Measurements from ENCODE around the gene FBLN5.

The FBLN5 gene

GRCh38 chr14:91888641-91889476 is 58.6 kb downstream of the FBLN5 start:
- no peak overlapping the region for H3K4me3 ChIP-seq (ENCODE audit: low read depth in 1 of 5, low read length in 5 of 5)
- H3K27me3 ChIP-seq (ENCODE audit: control insufficient read depth in 5 of 5, insufficient read depth in 4 of 5, low read length in 5 of 5) = no peaks in the 10 kb centered on the region
- H3K4me1 ChIP-seq (ENCODE audit: control insufficient read depth in 5 of 5, insufficient read depth in 5 of 5, low read length in 5 of 5) = peaks cover 7 to 50% (median 42%) of the 10 kb centered on the region in 5 donors
- no peak overlapping the region for H3K9ac ChIP-seq (ENCODE audit: low read length in 5 of 5)
- no peak overlapping the region for H3K27ac ChIP-seq (ENCODE audit: low read depth, low read length)
- no peaks in the 10 kb centered on the region for H3K9me3 ChIP-seq (ENCODE audit: control insufficient read depth in 5 of 5, low read length in 5 of 5)
- H3K36me3 ChIP-seq (ENCODE audit: control insufficient read depth in 5 of 5, insufficient read depth in 5 of 5, low read length in 5 of 5) = peaks cover 0 to 14% (median 5%) of the 10 kb centered on the region in 5 donors

GRCh38 chr14:91886961-91887360 is 60.5 kb downstream of the FBLN5 start:
- Histone ChIP-seq H3K9ac (ENCODE audit: low read length in 5 of 5) (no peak overlapping the region), H3K4me1 (ENCODE audit: control insufficient read depth in 5 of 5, insufficient read depth in 5 of 5, low read length in 5 of 5) (peaks cover 13 to 59% (median 46%) of the 10 kb centered on the region in 5 donors), H3K27me3 (ENCODE audit: control insufficient read depth in 5 of 5, insufficient read depth in 4 of 5, low read length in 5 of 5) (no peaks in the 10 kb centered on the region), H3K27ac (ENCODE audit: low read depth, low read length) (no peak overlapping the region), H3K36me3 (ENCODE audit: control insufficient read depth in 5 of 5, insufficient read depth in 5 of 5, low read length in 5 of 5) (peaks cover 0 to 14% (median 5%) of the 10 kb centered on the region in 5 donors), H3K4me3 (ENCODE audit: low read depth in 1 of 5, low read length in 5 of 5) (no peak overlapping the region), H3K9me3 (ENCODE audit: control insufficient read depth in 5 of 5, low read length in 5 of 5) (no peaks in the 10 kb centered on the region)

DNA sequence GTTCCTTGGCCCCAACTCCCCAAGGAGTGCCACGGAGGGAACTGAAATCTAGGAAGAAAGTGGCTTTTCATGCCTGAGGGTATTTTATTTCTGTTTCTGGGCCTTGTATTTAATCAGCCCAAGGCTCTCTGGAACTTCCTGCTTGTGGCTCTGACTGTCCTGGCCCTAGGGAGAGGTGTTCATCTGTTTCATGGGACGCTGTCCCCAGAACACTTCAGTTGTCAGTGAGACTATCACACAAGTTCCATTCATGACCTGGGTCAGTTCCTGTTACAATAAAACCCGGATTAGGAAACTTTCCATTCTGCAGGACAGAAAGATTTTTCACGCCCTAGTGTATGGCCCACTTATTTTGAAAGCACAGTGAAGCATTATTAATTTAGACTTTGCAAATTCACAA is 61.7 kb downstream of the FBLN5 start:
- H3K9ac ChIP-seq (ENCODE audit: low read length in 5 of 5) = no peak overlapping the region
- H3K4me1 ChIP-seq (ENCODE audit: control insufficient read depth in 5 of 5, insufficient read depth in 5 of 5, low read length in 5 of 5) = peaks cover 13 to 54% (median 42%) of the 10 kb centered on the region in 5 donors
- no peaks in the 10 kb centered on the region for H3K9me3 ChIP-seq (ENCODE audit: control insufficient read depth in 5 of 5, low read length in 5 of 5)
- H3K36me3 ChIP-seq (ENCODE audit: control insufficient read depth in 5 of 5, insufficient read depth in 5 of 5, low read length in 5 of 5) = peaks cover 0 to 18% (median 6%) of the 10 kb centered on the region in 5 donors
- no peaks in the 10 kb centered on the region for H3K27me3 ChIP-seq (ENCODE audit: control insufficient read depth in 5 of 5, insufficient read depth in 4 of 5, low read length in 5 of 5)
- peak overlapping the region; percentile 63 for H3K27ac ChIP-seq (ENCODE audit: low read depth, low read length)
- no peak overlapping the region for H3K4me3 ChIP-seq (ENCODE audit: low read depth in 1 of 5, low read length in 5 of 5)

DNA sequence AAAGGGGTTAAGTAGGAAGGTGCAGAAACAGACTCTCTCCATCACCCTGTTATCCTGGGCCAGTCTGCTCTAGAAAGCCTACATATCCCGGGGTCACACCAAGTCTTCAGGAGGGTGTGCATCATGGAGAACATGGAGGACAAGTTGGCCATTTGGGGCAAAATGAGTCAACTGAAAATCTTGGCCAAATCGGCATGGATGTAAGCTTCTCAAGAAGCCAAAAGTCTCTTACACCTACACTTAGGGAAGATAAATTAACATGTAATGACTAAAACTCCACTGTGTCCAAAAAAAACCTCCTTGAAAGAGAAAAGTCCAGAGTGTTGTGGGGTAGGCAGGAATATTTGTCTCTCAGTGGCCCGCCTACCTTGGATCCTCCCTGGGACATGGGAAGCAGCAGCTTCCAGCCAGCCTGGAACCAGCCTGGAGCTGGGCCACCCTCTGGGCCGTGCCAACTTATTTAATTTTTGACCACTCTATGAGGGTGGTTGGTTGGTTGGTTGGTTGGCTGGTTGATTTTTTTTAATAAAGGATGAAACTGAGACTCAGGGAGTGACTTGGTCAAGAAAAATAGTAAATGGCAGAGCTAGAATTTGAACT is 62.3 kb downstream of the FBLN5 start:
- peaks cover 13 to 48% (median 37%) of the 10 kb centered on the region in 5 donors for H3K4me1 ChIP-seq (ENCODE audit: control insufficient read depth in 5 of 5, insufficient read depth in 5 of 5, low read length in 5 of 5)

DNA sequence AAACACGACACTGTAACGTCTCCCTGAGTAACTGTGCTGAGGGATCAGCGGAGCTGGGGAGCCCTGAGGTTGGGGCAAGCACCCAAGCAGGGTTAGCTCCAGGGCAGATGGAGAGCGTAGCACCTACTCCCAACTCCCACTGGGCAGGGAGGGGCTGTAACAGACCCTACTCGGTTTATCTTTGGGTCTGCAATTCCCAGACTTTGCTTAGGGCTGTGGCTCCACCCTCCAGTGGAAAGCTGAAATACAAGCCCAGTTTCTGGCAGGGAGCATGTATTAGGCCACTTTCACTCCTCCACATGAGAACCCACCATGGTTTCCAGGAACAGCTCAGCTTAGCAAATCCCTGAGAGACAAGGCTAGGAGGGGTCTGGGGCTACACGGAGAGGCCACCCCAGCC is 62.8 kb downstream of the FBLN5 start:
- Histone ChIP-seq H3K4me1 (ENCODE audit: control insufficient read depth in 5 of 5, insufficient read depth in 5 of 5, low read length in 5 of 5) (peaks cover 12 to 43% (median 32%) of the 10 kb centered on the region in 5 donors), H3K27me3 (ENCODE audit: control insufficient read depth in 5 of 5, insufficient read depth in 4 of 5, low read length in 5 of 5) (no peaks in the 10 kb centered on the region), H3K9ac (ENCODE audit: low read length in 5 of 5) (peak overlapping the region in 1 of 5 donors; percentile 10), H3K36me3 (ENCODE audit: control insufficient read depth in 5 of 5, insufficient read depth in 5 of 5, low read length in 5 of 5) (peaks cover 0 to 19% (median 8%) of the 10 kb centered on the region in 5 donors), H3K4me3 (ENCODE audit: low read depth in 1 of 5, low read length in 5 of 5) (no peak overlapping the region), H3K9me3 (ENCODE audit: control insufficient read depth in 5 of 5, low read length in 5 of 5) (no peaks in the 10 kb centered on the region), H3K27ac (ENCODE audit: low read depth, low read length) (peak overlapping the region; percentile 63)

More for the DNA sequence above, 62.3 kb downstream of the FBLN5 start:
- peak overlapping the region; percentile 63 for H3K27ac ChIP-seq (ENCODE audit: low read depth, low read length)
- H3K9ac ChIP-seq (ENCODE audit: low read length in 5 of 5) = no peak overlapping the region
- H3K9me3 ChIP-seq (ENCODE audit: control insufficient read depth in 5 of 5, low read length in 5 of 5) = no peaks in the 10 kb centered on the region
- H3K36me3 ChIP-seq (ENCODE audit: control insufficient read depth in 5 of 5, insufficient read depth in 5 of 5, low read length in 5 of 5) = peaks cover 0 to 16% (median 8%) of the 10 kb centered on the region in 5 donors
- H3K27me3 ChIP-seq (ENCODE audit: control insufficient read depth in 5 of 5, insufficient read depth in 4 of 5, low read length in 5 of 5) = no peaks in the 10 kb centered on the region
- H3K4me3 ChIP-seq (ENCODE audit: low read depth in 1 of 5, low read length in 5 of 5) = no peak overlapping the region

DNA sequence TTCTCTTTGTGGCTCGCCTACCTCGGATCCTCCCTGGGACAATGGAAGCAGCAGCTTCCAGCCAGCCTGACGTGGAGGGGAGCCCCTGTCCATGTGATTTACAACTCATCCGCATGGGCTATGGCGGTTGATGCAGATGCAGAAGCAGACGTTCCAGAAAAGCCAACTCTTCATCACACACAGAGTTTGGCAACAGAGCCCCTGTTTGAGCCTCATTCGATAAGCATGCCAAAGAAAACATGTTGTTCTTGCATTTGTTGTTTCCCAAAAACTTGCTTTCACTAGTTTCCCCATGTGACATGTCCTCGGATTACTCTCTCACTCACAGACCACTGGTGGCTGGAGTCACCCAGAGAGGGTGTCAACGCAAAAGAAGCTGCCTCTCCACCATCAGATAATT is 63.7 kb downstream of the FBLN5 start:
- Histone ChIP-seq H3K27ac (ENCODE audit: low read depth, low read length) (peak overlapping the region; percentile 46), H3K4me1 (ENCODE audit: control insufficient read depth in 5 of 5, insufficient read depth in 5 of 5, low read length in 5 of 5) (peaks cover 10 to 36% (median 26%) of the 10 kb centered on the region in 5 donors), H3K4me3 (ENCODE audit: low read depth in 1 of 5, low read length in 5 of 5) (no peak overlapping the region), H3K36me3 (ENCODE audit: control insufficient read depth in 5 of 5, insufficient read depth in 5 of 5, low read length in 5 of 5) (peaks cover 0 to 26% (median 8%) of the 10 kb centered on the region in 5 donors), H3K9ac (ENCODE audit: low read length in 5 of 5) (no peak overlapping the region), H3K9me3 (ENCODE audit: control insufficient read depth in 5 of 5, low read length in 5 of 5) (no peaks in the 10 kb centered on the region), H3K27me3 (ENCODE audit: control insufficient read depth in 5 of 5, insufficient read depth in 4 of 5, low read length in 5 of 5) (no peaks in the 10 kb centered on the region)

GRCh38 chr14:91882776-91883175 is 64.7 kb downstream of the FBLN5 start:
- H3K27ac ChIP-seq (ENCODE audit: low read depth, low read length) = peak overlapping the region; percentile 46
- H3K36me3 ChIP-seq (ENCODE audit: control insufficient read depth in 5 of 5, insufficient read depth in 5 of 5, low read length in 5 of 5) = peaks cover 0 to 26% (median 10%) of the 10 kb centered on the region in 5 donors
- H3K4me3 ChIP-seq (ENCODE audit: low read depth in 1 of 5, low read length in 5 of 5) = no peak overlapping the region
- no peaks in the 10 kb centered on the region for H3K9me3 ChIP-seq (ENCODE audit: control insufficient read depth in 5 of 5, low read length in 5 of 5)
- no peaks in the 10 kb centered on the region for H3K27me3 ChIP-seq (ENCODE audit: control insufficient read depth in 5 of 5, insufficient read depth in 4 of 5, low read length in 5 of 5)
- no peak overlapping the region for H3K9ac ChIP-seq (ENCODE audit: low read length in 5 of 5)
- peaks cover 10 to 36% (median 26%) of the 10 kb centered on the region in 5 donors for H3K4me1 ChIP-seq (ENCODE audit: control insufficient read depth in 5 of 5, insufficient read depth in 5 of 5, low read length in 5 of 5)

DNA sequence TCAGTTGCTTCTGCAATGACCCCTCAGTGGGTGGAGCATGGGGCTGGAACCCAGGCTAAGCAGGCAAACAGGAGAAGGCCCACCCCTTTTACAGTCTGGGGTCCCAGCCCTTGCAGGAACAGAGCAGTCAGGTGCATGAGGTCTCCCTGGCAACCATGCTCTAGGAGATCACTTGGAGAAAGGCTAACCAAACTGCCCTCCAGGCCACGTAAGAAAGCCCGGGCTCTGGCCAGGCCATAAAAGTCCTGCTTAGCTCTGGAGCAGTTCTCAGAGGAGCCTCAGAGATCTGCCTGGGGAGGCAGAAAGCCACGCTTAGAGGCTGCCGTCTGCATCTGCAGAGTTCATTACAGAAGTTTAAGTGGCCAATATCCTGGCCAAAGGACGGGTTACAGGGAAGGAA is 65.1 kb downstream of the FBLN5 start:
- Histone ChIP-seq H3K27me3 (ENCODE audit: control insufficient read depth in 5 of 5, insufficient read depth in 4 of 5, low read length in 5 of 5) (no peaks in the 10 kb centered on the region), H3K4me3 (ENCODE audit: low read depth in 1 of 5, low read length in 5 of 5) (no peak overlapping the region), H3K27ac (ENCODE audit: low read depth, low read length) (peak overlapping the region; percentile 46), H3K9ac (ENCODE audit: low read length in 5 of 5) (no peak overlapping the region), H3K4me1 (ENCODE audit: control insufficient read depth in 5 of 5, insufficient read depth in 5 of 5, low read length in 5 of 5) (peaks cover 10 to 36% (median 26%) of the 10 kb centered on the region in 5 donors), H3K36me3 (ENCODE audit: control insufficient read depth in 5 of 5, insufficient read depth in 5 of 5, low read length in 5 of 5) (peaks cover 0 to 29% (median 12%) of the 10 kb centered on the region in 5 donors), H3K9me3 (ENCODE audit: control insufficient read depth in 5 of 5, low read length in 5 of 5) (no peaks in the 10 kb centered on the region)

- Histone ChIP-seq H3K9ac (ENCODE audit: low read length in 5 of 5) (no peak overlapping the region), H3K36me3 (ENCODE audit: control insufficient read depth in 5 of 5, insufficient read depth in 5 of 5, low read length in 5 of 5) (peaks cover 0 to 48% (median 20%) of the 10 kb centered on the region in 5 donors), H3K27ac (ENCODE audit: low read depth, low read length) (no peak overlapping the region), H3K4me1 (ENCODE audit: control insufficient read depth in 5 of 5, insufficient read depth in 5 of 5, low read length in 5 of 5) (peaks cover 6 to 19% (median 15%) of the 10 kb centered on the region in 5 donors), H3K27me3 (ENCODE audit: control insufficient read depth in 5 of 5, insufficient read depth in 4 of 5, low read length in 5 of 5) (no peaks in the 10 kb centered on the region), H3K9me3 (ENCODE audit: control insufficient read depth in 5 of 5, low read length in 5 of 5) (no peaks in the 10 kb centered on the region), H3K4me3 (ENCODE audit: low read depth in 1 of 5, low read length in 5 of 5) (no peak overlapping the region)
Observed at GRCh38 chr14:91879196-91879595, 68.3 kb downstream of the FBLN5 start.

DNA sequence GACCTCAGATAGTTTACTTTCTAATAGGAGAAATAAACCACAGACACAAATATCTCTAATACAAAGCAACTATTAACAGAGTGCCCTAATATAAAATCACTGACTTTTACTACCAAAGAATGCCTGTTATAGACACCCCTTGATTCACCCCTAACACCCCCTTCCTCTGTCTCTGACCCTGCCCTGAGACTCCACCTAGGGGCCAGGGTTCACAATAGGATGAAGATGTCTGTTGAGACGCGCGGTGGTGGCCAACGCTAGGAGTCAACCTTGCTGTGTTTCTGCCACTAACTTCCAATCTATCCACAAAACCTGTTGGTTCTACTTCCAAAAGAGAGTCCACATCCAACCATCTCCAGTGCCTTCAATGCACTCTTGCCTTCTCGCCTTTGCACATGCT is 69.2 kb downstream of the FBLN5 start:
- Histone ChIP-seq H3K9me3 (ENCODE audit: control insufficient read depth in 5 of 5, low read length in 5 of 5) (no peaks in the 10 kb centered on the region), H3K4me1 (ENCODE audit: control insufficient read depth in 5 of 5, insufficient read depth in 5 of 5, low read length in 5 of 5) (peaks cover 8 to 21% (median 14%) of the 10 kb centered on the region in 5 donors), H3K36me3 (ENCODE audit: control insufficient read depth in 5 of 5, insufficient read depth in 5 of 5, low read length in 5 of 5) (peaks cover 0 to 48% (median 20%) of the 10 kb centered on the region in 5 donors), H3K4me3 (ENCODE audit: low read depth in 1 of 5, low read length in 5 of 5) (no peak overlapping the region), H3K9ac (ENCODE audit: low read length in 5 of 5) (no peak overlapping the region), H3K27ac (ENCODE audit: low read depth, low read length) (no peak overlapping the region), H3K27me3 (ENCODE audit: control insufficient read depth in 5 of 5, insufficient read depth in 4 of 5, low read length in 5 of 5) (no peaks in the 10 kb centered on the region)

All from subcutaneous abdominal adipose tissue (tissue), 5 donors.